ENCODE measurements around the gene HIGD1B. TPM values are rescaled to one million over a fixed set of nuclear protein-coding genes. Genes with fewer than 3 reads are reported as not detected.
A peak's percentile ranks its signal among the peaks of the same experiment; 100 is the strongest.
"Not testable (repeated sequence)": the region's sequence is repeated elsewhere in the genome, so short reads cannot be mapped to it uniquely, and the experiment has no call there.

Gene HIGD1B
- total RNA-seq, 2 donors from 2014 or later, result 9.6 TPM; not detected in 1

GRCh38 chr17:44820631-44821212, 27.0 kb upstream of the HIGD1B start:
- no peak for ATAC-seq
- Histone ChIP-seq H3K9me3 (no peaks in the 10 kb centered on the region), H3K27ac (no peak overlapping the region), H3K27me3 (peaks cover 0 to 5% of the 10 kb centered on the region in 2 donors), H3K4me3 (no peak overlapping the region), H3K36me3 (replicated peaks in 1 of 2; ENCODE audit: insufficient read depth in 1 of 2, low read depth in 2 of 2) (no peaks in the 10 kb centered on the region), H3K4me1 (no peaks in the 10 kb centered on the region)
- 19 to 21% methylated on average over 7 of the region's 7 CpGs for WGBS, 2 donors
- no peak for DNase-seq
- no peak for TF ChIP-seq CTCF (IDR thresholded peaks at IDR 0.05)
- TF ChIP-seq POLR2A (IDR thresholded peaks at IDR 0.05), result no peak
- intact Hi-C loops (cut with DNase I), result no loop called here

GRCh38 chr17:44825236-44825635, 22.4 kb upstream of the HIGD1B start:
- Histone ChIP-seq H3K27me3 (peaks cover 0 to 30% of the 10 kb centered on the region in 2 donors), H3K4me1 (peaks cover 12% of the 10 kb centered on the region)
- H3K27ac ChIP-seq; intact Hi-C loops (cut with DNase I); DNase-seq; H3K4me3 ChIP-seq; ATAC-seq; H3K36me3 ChIP-seq (replicated peaks in 1 of 2; ENCODE audit: insufficient read depth in 1 of 2, low read depth in 2 of 2); H3K9me3 ChIP-seq: not testable (repeated sequence)
- WGBS, 2 donors, result 83 to 89% methylated on average over 9 of the region's 9 CpGs

- 76 to 78% methylated on average over 15 of the region's 15 CpGs for WGBS, 2 donors
- TF ChIP-seq CTCF (IDR thresholded peaks at IDR 0.05) (no peak), POLR2A (IDR thresholded peaks at IDR 0.05) (no peak)
- ATAC-seq (no peak), DNase-seq (no peak)
- peaks cover 16% of the 10 kb centered on the region for H3K4me1 ChIP-seq
- peaks cover 0 to 34% of the 10 kb centered on the region in 2 donors for H3K27me3 ChIP-seq
- H3K4me3 ChIP-seq, result no peak overlapping the region
- H3K27ac ChIP-seq, result no peak overlapping the region
- H3K36me3 ChIP-seq (replicated peaks in 1 of 2; ENCODE audit: insufficient read depth in 1 of 2, low read depth in 2 of 2), result no peaks in the 10 kb centered on the region
- intact Hi-C loops (cut with DNase I), result no loop called here
- H3K9me3 ChIP-seq, result no peaks in the 10 kb centered on the region
These were observed 21.4 kb upstream of the HIGD1B start for GRCh38 chr17:44826123-44826790.

- Histone ChIP-seq H3K9me3 (no peaks in the 10 kb centered on the region), H3K4me1 (peaks cover 16% of the 10 kb centered on the region), H3K27ac (no peak overlapping the region), H3K36me3 (replicated peaks in 1 of 2; ENCODE audit: insufficient read depth in 1 of 2, low read depth in 2 of 2) (no peaks in the 10 kb centered on the region), H3K4me3 (no peak overlapping the region), H3K27me3 (peaks cover 0 to 34% of the 10 kb centered on the region in 2 donors)
- TF ChIP-seq CTCF (IDR thresholded peaks at IDR 0.05), result no peak
- WGBS, 2 donors, result 54 to 55% methylated on average over 1 of the region's 1 CpG
- intact Hi-C loops (cut with DNase I), result no loop called here
- DNase-seq, result no peak
- no peak for ATAC-seq
These were observed 19.8 kb upstream of the HIGD1B start for GRCh38 chr17:44827863-44828262.

- TF ChIP-seq CTCF (IDR thresholded peaks at IDR 0.05) (no peak), POLR2A (IDR thresholded peaks at IDR 0.05) (no peak)
- Histone ChIP-seq H3K36me3 (replicated peaks in 1 of 2; ENCODE audit: insufficient read depth in 1 of 2, low read depth in 2 of 2) (no peaks in the 10 kb centered on the region), H3K4me1 (peaks cover 16% of the 10 kb centered on the region), H3K27me3 (peaks cover 0 to 34% of the 10 kb centered on the region in 2 donors), H3K27ac (no peak overlapping the region), H3K4me3 (peak overlapping the region in 1 of 2 donors; percentile 10), H3K9me3 (no peaks in the 10 kb centered on the region)
- DNase-seq (no peak), ATAC-seq (no peak)
- intact Hi-C loops (cut with DNase I), result no loop called here
- WGBS, 2 donors, result 10 to 18% methylated on average over 21 of the region's 21 CpGs
These were observed 18.7 kb upstream of the HIGD1B start for GRCh38 chr17:44828919-44829522.

All from body of pancreas (tissue), 4 donors.